Loucy (cell line): ENCODE data around the gene MAD2L1BP.

Experiments
- H2AFZ ChIP-seq: fragments of 200-600 bp; sonication (generic); 2 replicates; pipeline ENCODE4 v1.6.0; 2016; ENCODE audit warnings: antibody characterized with exemption, mild to moderate bottlenecking, low read length, moderate library complexity
- H3F3A ChIP-seq: fragments of 200-600 bp; 2 replicates; pipeline ENCODE4 v1.6.0; 2016; ENCODE audit warnings: antibody characterized with exemption, low read depth, mild to moderate bottlenecking
- H3K27me3 ChIP-seq: fragments of 200-600 bp; sonication (generic); 2 replicates; pipeline ENCODE4 v1.6.1; 2014; ENCODE audit warnings: low read length, mild to moderate bottlenecking; ENCODE audit not compliant: insufficient read depth, poor library complexity, severe bottlenecking
- H3K36me3 ChIP-seq: fragments of 200-600 bp; sonication (generic); 2 replicates; pipeline ENCODE4 v1.6.1; 2016; ENCODE audit warnings: low read length; ENCODE audit not compliant: insufficient read depth
- H3K4me1 ChIP-seq: fragments of 200-600 bp; sonication (generic); 2 replicates; pipeline ENCODE4 v1.5.1; 2014; ENCODE audit warnings: low read length, mild to moderate bottlenecking; ENCODE audit not compliant: insufficient read depth, poor library complexity, severe bottlenecking
- H3K4me2 ChIP-seq: fragments of 200-600 bp; sonication (generic); 2 replicates; pipeline ENCODE4 v1.6.0; 2014; ENCODE audit warnings: antibody characterized with exemption, low read length, low read depth, mild to moderate bottlenecking; ENCODE audit not compliant: poor library complexity, severe bottlenecking
- H3K4me3 ChIP-seq: fragments of 200-600 bp; sonication (generic); 2 replicates; pipeline ENCODE4 v1.5.1; 2014; ENCODE audit warnings: low read length, mild to moderate bottlenecking, mixed read lengths; ENCODE audit not compliant: poor library complexity, severe bottlenecking
- H3K79me2 ChIP-seq: fragments of 200-600 bp; sonication (generic); 2 replicates; pipeline ENCODE4 v1.6.1; 2014; ENCODE audit warnings: low read length; ENCODE audit not compliant: insufficient read depth
- H3K9ac ChIP-seq: fragments of 200-600 bp; sonication (generic); 2 replicates; pipeline ENCODE4 v1.6.0; 2014; ENCODE audit warnings: mild to moderate bottlenecking, low read depth, low read length, moderate library complexity; ENCODE audit not compliant: poor library complexity, severe bottlenecking
- H3K9me2 ChIP-seq: fragments of 200-600 bp; sonication (generic); replicated peaks from 2 replicates; pipeline ENCODE4 v1.6.1; 2016; ENCODE audit warnings: low read depth, low read length, mixed read lengths
- H3K9me3 ChIP-seq: fragments of 200-600 bp; sonication (generic); 2 replicates; pipeline ENCODE4 v1.6.1; 2014; ENCODE audit warnings: mild to moderate bottlenecking, antibody characterized with exemption, low read length, low read depth; ENCODE audit not compliant: insufficient read depth
- H4K20me1 ChIP-seq: fragments of 200-600 bp; sonication (generic); 2 replicates; pipeline ENCODE4 v1.6.0; 2014; ENCODE audit warnings: antibody characterized with exemption, low read length, mild to moderate bottlenecking; ENCODE audit not compliant: insufficient read depth, poor library complexity, severe bottlenecking
- CTCF ChIP-seq: fragments of 200-600 bp; sonication (generic); conservative IDR thresholded peaks from 2 replicates; pipeline ENCODE4 v1.5.1; 2014; ENCODE audit warnings: mild to moderate bottlenecking, antibody characterized with exemption, low read length
- EZH2phosphoT487 ChIP-seq: fragments of 200-600 bp; IDR thresholded peaks from 2 replicates; pipeline ENCODE4 v1.6.1; 2018; ENCODE audit warnings: antibody characterized with exemption, mild to moderate bottlenecking, moderate library complexity, borderline replicate concordance

MAD2L1BP gene

DNA sequence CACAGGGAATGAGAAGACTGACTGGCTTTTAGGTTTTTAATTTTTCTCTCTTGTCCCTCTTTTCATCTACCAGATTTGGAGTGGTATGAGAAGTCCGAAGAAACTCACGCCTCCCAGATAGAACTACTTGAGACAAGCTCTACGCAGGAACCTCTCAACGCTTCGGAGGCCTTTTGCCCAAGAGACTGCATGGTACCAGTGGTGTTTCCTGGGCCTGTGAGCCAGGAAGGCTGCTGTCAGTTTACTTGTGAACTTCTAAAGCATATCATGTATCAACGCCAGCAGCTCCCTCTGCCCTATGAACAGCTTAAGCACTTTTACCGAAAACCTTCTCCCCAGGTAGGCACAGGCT is 644 bp downstream of the MAD2L1BP start:
- TF ChIP-seq EZH2phosphoT487 (no peak), CTCF (no peak)
- no peaks in the 10 kb centered on the region for H3K9me2 ChIP-seq
- H3K4me2 ChIP-seq, result peak overlapping the region; percentile 92
- H3K27me3 ChIP-seq, result no peaks in the 10 kb centered on the region
- H2AFZ ChIP-seq, result peak overlapping the region; percentile 72
- H3K79me2 ChIP-seq, result peaks cover 63% of the 10 kb centered on the region
- peaks cover 15% of the 10 kb centered on the region; the same call in 1 of the 2 replicates for H3K36me3 ChIP-seq
- H3K9me3 ChIP-seq, result no peaks in the 10 kb centered on the region
- peaks cover 38% of the 10 kb centered on the region for H3K4me1 ChIP-seq
- peak overlapping the region; percentile 93 for H3K4me3 ChIP-seq
- no peaks in the 10 kb centered on the region for H3F3A ChIP-seq
- H3K9ac ChIP-seq, result peak overlapping the region; percentile 94
- H4K20me1 ChIP-seq, result peaks cover 32% of the 10 kb centered on the region

DNA sequence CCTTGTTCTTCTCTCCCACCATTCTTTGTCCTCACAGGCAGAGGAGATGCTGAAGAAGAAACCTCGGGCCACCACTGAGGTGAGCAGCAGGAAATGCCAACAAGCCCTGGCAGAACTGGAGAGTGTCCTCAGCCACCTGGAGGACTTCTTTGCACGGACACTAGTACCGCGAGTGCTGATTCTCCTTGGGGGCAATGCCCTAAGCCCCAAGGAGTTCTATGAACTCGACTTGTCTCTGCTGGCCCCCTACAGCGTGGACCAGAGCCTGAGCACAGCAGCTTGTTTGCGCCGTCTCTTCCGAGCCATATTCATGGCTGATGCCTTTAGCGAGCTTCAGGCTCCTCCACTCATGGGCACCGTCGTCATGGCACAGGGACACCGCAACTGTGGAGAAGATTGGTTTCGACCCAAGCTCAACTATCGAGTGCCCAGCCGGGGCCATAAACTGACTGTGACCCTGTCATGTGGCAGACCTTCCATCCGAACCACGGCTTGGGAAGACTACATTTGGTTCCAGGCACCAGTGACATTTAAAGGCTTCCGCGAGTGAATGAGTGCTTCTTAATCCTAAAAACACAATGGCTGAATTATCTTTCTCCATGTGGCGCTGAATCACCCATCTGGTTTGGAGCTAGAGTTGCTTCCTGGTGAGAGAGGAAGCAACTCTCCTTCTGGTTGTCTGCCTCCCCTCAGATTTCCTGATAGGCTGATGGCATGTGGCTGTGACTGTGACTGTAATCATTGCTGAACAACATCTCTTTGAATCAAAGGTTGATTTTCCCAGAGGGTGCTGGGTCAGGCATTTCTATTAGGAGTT is 4.6 kb downstream of the MAD2L1BP start:
- Histone ChIP-seq H3K4me2 (peak overlapping the region; percentile 92), H3K9ac (peak overlapping the region; percentile 14), H2AFZ (no peak overlapping the region), H3K4me3 (peak overlapping the region; percentile 93), H3K4me1 (peaks cover 31% of the 10 kb centered on the region), H3K9me3 (no peaks in the 10 kb centered on the region), H3K27me3 (no peaks in the 10 kb centered on the region), H3K9me2 (no peaks in the 10 kb centered on the region), H3K79me2 (peaks cover 67% of the 10 kb centered on the region), H3F3A (no peaks in the 10 kb centered on the region), H4K20me1 (peaks cover 32% of the 10 kb centered on the region), H3K36me3 (peaks cover 21% of the 10 kb centered on the region; the same call in 1 of the 2 replicates)
- TF ChIP-seq CTCF (no peak), EZH2phosphoT487 (no peak)

DNA sequence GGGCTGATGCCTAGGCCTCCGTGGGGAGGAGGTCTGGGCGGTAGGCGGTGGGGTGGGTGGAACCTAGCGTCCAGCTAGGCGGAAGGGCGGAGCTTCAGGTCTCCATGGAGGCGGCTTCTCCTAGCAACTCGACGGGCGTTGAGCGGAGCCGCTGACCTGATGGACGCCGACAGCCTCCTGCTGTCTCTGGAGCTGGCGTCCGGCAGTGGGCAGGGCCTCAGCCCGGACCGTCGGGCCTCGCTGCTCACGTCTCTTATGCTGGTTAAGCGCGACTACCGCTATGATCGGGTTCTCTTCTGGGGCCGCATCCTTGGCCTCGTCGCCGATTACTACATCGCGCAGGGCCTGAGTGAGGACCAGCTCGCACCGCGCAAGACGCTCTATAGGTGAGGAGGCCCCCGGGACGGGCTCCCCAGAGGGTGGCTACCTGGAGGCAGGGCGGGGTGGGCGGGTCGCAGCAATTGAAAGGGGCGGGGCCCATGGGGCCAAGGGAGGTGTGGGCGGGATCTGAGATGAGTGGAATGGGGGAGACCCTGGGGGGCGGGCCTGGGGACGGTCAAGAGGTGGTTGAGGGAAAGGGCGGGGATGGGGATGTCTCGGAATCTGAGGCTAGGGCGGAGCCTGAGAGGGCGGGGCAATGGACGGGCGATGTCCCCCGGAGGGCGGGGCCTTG is 9.4 kb downstream of the MAD2L1BP start, which contains the start of gene RSPH9:
RSPH9 (plus strand) TSS at position 97 of the 673 bp plus-strand sequence; CDS start at position 160, 63 bp downstream.
- H3K9me3 ChIP-seq, result no peaks in the 10 kb centered on the region
- no peak within 1 kb of the TSS for H3K4me2 ChIP-seq
- no peak within 1 kb of the TSS for H3K9ac ChIP-seq
- no peaks in the 10 kb centered on the region for H3K9me2 ChIP-seq
- no peak within 1 kb of the TSS for H3K4me3 ChIP-seq
- no peaks in the 10 kb centered on the region for H3K27me3 ChIP-seq
- peaks cover 18% of the 10 kb centered on the region for H3K79me2 ChIP-seq
- H3K36me3 ChIP-seq, result peaks cover 17% of the 10 kb centered on the region; the same call in 1 of the 2 replicates
- no peaks in the 10 kb centered on the region for H3F3A ChIP-seq
- H2AFZ ChIP-seq, result no peak within 1 kb of the TSS
- H4K20me1 ChIP-seq, result peaks cover 9% of the 10 kb centered on the region
- H3K4me1 ChIP-seq, result peaks cover 6% of the 10 kb centered on the region
- no peak for TF ChIP-seq EZH2phosphoT487
